ENCODE data around the gene ROCK1. TPM values are rescaled to one million over a fixed set of nuclear protein-coding genes. Genes with fewer than 3 reads are reported as not detected.

ROCK1 gene
- total and polyA plus RNA-seq, 2 of the 8 experiments (the other 6 are each of a cell fraction or from before 2014, with no cell fraction given) = 4.2 to 48.9 TPM

GRCh38 chr18:21155443-21155842 lies 43.8 kb upstream of the ROCK1 start:
- H3K14ac ChIP-seq (ENCODE audit: insufficient read length) = no peak overlapping the region
- no peak overlapping the region for H2BK15ac ChIP-seq (ENCODE audit: low read length)
- H2BK20ac ChIP-seq (ENCODE audit: low read length) = no peak overlapping the region
- H4K91ac ChIP-seq (replicated peaks; ENCODE audit: insufficient read length, low read length) = no peak overlapping the region
- no peaks in the 10 kb centered on the region for H3K36me3 ChIP-seq (ENCODE audit: control insufficient read depth in 2 of 4, insufficient read depth in 4 of 4, low read length in 3 of 4)
- WGBS, 2 experiments (ENCODE audit: extremely low coverage in 1 of 2, insufficient coverage in 1 of 2, insufficient read length in 1 of 2, insufficient replicate concordance in 2 of 2, low coverage in 1 of 2, low lambda C conversion rate in 2 of 2, missing lambda C conversion rate in 1 of 2) = 88% methylated on average over 1 of the region's 1 CpG; no CpG with 5 or more reads in 1 of the 2 experiments
- no peak overlapping the region for H3K4me2 ChIP-seq (ENCODE audit: insufficient read depth in 1 of 2, low read depth in 2 of 2, low read length in 2 of 2)
- no peaks in the 10 kb centered on the region for H3K79me2 ChIP-seq (ENCODE audit: control insufficient read depth in 1 of 2, insufficient read depth in 2 of 2, low read length in 2 of 2)
- no peak overlapping the region for H2AFZ ChIP-seq (ENCODE audit: low read length)
- H3K79me1 ChIP-seq (ENCODE audit: low read depth, low read length) = no peaks in the 10 kb centered on the region
- no peak overlapping the region for H3K23ac ChIP-seq (ENCODE audit: insufficient read length)
- H3K27ac ChIP-seq (ENCODE audit: low read depth, low read length) = no peak overlapping the region
- no peak overlapping the region for H2BK12ac ChIP-seq (ENCODE audit: low read depth, low read length)
- no peak overlapping the region for H2BK120ac ChIP-seq (replicated peaks; ENCODE audit: low read depth, low read length)
- POLR2A ChIA-PET (ENCODE audit: partially characterized antibody) = no interaction called here
- H3K4me3 ChIP-seq (ENCODE audit: extremely low read depth in 1 of 4, insufficient read depth in 2 of 4, low read depth in 3 of 4, low read length in 4 of 4) = no peak overlapping the region
- H3K27me3 ChIP-seq (replicated peaks in 1 of 4; ENCODE audit: control insufficient read depth in 3 of 4, extremely low read depth in 1 of 4, insufficient read depth in 3 of 4, low read length in 3 of 4) = no peaks in the 10 kb centered on the region
- no peaks in the 10 kb centered on the region for H4K20me1 ChIP-seq (replicated peaks in 1 of 2; ENCODE audit: control insufficient read depth in 1 of 2, insufficient read depth in 2 of 2, low read length in 2 of 2)
- H3K4me1 ChIP-seq (replicated peaks in 1 of 4; ENCODE audit: control insufficient read depth in 3 of 4, insufficient read depth in 4 of 4, low read length in 3 of 4) = no peaks in the 10 kb centered on the region
- no peaks in the 10 kb centered on the region; a peak in 1 of 4 replicates for H3K9me3 ChIP-seq (ENCODE audit: insufficient read depth in 2 of 2, low read depth in 1 of 2, low read length in 1 of 2)
- H4K5ac ChIP-seq (ENCODE audit: insufficient read length, low read depth, low read length) = no peak overlapping the region
- FAIRE-seq (no peak), DNase-seq (ENCODE audit: low read depth in 1 of 2, low spot score in 2 of 2) (no peak)
- no peak overlapping the region for H2AK5ac ChIP-seq (ENCODE audit: low read depth, low read length)
- no peak overlapping the region for H3K56ac ChIP-seq (replicated peaks; ENCODE audit: insufficient read length, low read depth, low read length)
- H3K23me2 ChIP-seq (ENCODE audit: low read depth, low read length) = no peaks in the 10 kb centered on the region
- CTCF ChIA-PET (ENCODE audit: partially characterized antibody) = no interaction called here
- no peak overlapping the region for H3K4ac ChIP-seq (replicated peaks; ENCODE audit: insufficient read length, low read depth, low read length)
- H3K18ac ChIP-seq (ENCODE audit: extremely low read depth, low read length) = no peak overlapping the region
- no peak overlapping the region for H3K9ac ChIP-seq (replicated peaks in 1 of 4; ENCODE audit: extremely low read depth in 1 of 4, low read depth in 3 of 4, low read length in 3 of 4)
- H2BK5ac ChIP-seq (ENCODE audit: low read depth, low read length) = no peak overlapping the region
- no peak overlapping the region for H4K8ac ChIP-seq (ENCODE audit: extremely low read depth, insufficient read depth, low read length)
- no peak for TF ChIP-seq JUND (IDR thresholded peaks at IDR 0.05; ENCODE audit: low read length)
- no peak for TF ChIP-seq RAD21 (IDR thresholded peaks at IDR 0.05 in 1 of 2, conservative IDR thresholded peaks at IDR 0.05 in 1 of 2; ENCODE audit: low read depth in 2 of 2, low read length in 2 of 2)
- no peak for TF ChIP-seq POLR2A (IDR thresholded peaks at IDR 0.05; ENCODE audit: control extremely low read depth in 1 of 2, low read depth in 2 of 2, low read length in 2 of 2)
- TF ChIP-seq RFX5 (IDR thresholded peaks at IDR 0.05; ENCODE audit: borderline replicate concordance, low read depth, low read length) = no peak
- TF ChIP-seq CBX8 (IDR thresholded peaks at IDR 0.05; ENCODE audit: borderline replicate concordance, low read depth, low read length) = no peak
- no peak for TF ChIP-seq SIN3A (conservative IDR thresholded peaks at IDR 0.05 in 1 of 2, IDR thresholded peaks at IDR 0.05 in 1 of 2; ENCODE audit: low read depth in 1 of 2, low read length in 2 of 2)
- TF ChIP-seq TAF7 (optimal IDR thresholded peaks at IDR 0.05; ENCODE audit: borderline replicate concordance, low read depth, low read length) = no peak
- TF ChIP-seq JUN (IDR thresholded peaks at IDR 0.05; ENCODE audit: low read depth, low read length) = no peak
- TF ChIP-seq PHF8 (conservative IDR thresholded peaks at IDR 0.05; ENCODE audit: low read depth, low read length) = no peak
- no peak for TF ChIP-seq TEAD4 (IDR thresholded peaks at IDR 0.05; ENCODE audit: low read depth, low read length)
- no peak for TF ChIP-seq CREB1 (IDR thresholded peaks at IDR 0.05)
- TF ChIP-seq CTBP2 (IDR thresholded peaks at IDR 0.05; ENCODE audit: borderline replicate concordance, insufficient read depth, insufficient read length, low read length) = no peak
- no peak for TF ChIP-seq SP2 (IDR thresholded peaks at IDR 0.05; ENCODE audit: low read length)
- TF ChIP-seq EP300 (IDR thresholded peaks at IDR 0.05; ENCODE audit: borderline replicate concordance in 1 of 2, low read depth in 2 of 2, low read length in 2 of 2) = no peak

All from H1 (cell line).